Lower lobe of right lung (tissue), 2 donors: ENCODE results near the gene DDX5. TPM values are rescaled to one million over a fixed set of nuclear protein-coding genes. Genes with fewer than 3 reads are reported as not detected.

ENCODE experiments used
- ATAC-seq, 2 donors: fragments of 200-7000 bp; cut with Tn5 transposase; one replicate each; pipeline ENCODE4 v1.9.1; 2020 to 2022; ENCODE audit warnings: mild to moderate bottlenecking in 2 of 2, moderate library complexity in 2 of 2
- DNase-seq: peaks from one replicate; pipeline ENCODE4 v3.0.0-alpha.2; 2020
- H3K27ac ChIP-seq: fragments of 200-600 bp; one replicate; pipeline ENCODE4 v1.8.0; 2022
- H3K27me3 ChIP-seq: fragments of 200-600 bp; one replicate; pipeline ENCODE4 v1.8.0; 2022; ENCODE audit warnings: low read depth
- H3K36me3 ChIP-seq: fragments of 200-600 bp; one replicate; pipeline ENCODE4 v1.8.0; 2022; ENCODE audit warnings: mild to moderate bottlenecking
- H3K4me1 ChIP-seq: fragments of 200-600 bp; one replicate; pipeline ENCODE4 v1.8.0; 2022
- H3K4me3 ChIP-seq: fragments of 200-600 bp; one replicate; pipeline ENCODE4 v1.8.0; 2022; ENCODE audit warnings: mild to moderate bottlenecking
- H3K9me3 ChIP-seq: fragments of 200-600 bp; one replicate; pipeline ENCODE4 v1.8.0; 2022
- CTCF ChIP-seq: fragments of 200-600 bp; IDR thresholded peaks from one replicate; pipeline ENCODE4 v1.8.0; 2022; ENCODE audit warnings: antibody characterized with exemption, mild to moderate bottlenecking
- intact Hi-C: fragments of 100-400 bp; cut with DNase I; formaldehyde crosslinking; loops from one replicate; pipeline ENCODE4 v1.11.0; 2022
- microRNA-seq: library from miRNA; unstranded; fragments of <30 nt; microRNA quantifications from one replicate; pipeline ENCODE4 v1.2.0, GENCODE V29; 2020; ENCODE audit warnings: borderline number of aligned reads
- total RNA-seq: library from RNA; stranded (reverse); fragmentation: NEBNext Ultra II Directional; extraction: Animal tissue kit (Norgen Biotek cat#: 25700); gene quantifications from one replicate; pipeline ENCODE4 v1.2.1, GENCODE V29; 2021
- donor health status: DM: no; HTN: yes; CAD: no; lungs with severe emphysema.

DDX5 gene
- total RNA-seq, 1 donor from 2014 or later, result 964 TPM

DNA sequence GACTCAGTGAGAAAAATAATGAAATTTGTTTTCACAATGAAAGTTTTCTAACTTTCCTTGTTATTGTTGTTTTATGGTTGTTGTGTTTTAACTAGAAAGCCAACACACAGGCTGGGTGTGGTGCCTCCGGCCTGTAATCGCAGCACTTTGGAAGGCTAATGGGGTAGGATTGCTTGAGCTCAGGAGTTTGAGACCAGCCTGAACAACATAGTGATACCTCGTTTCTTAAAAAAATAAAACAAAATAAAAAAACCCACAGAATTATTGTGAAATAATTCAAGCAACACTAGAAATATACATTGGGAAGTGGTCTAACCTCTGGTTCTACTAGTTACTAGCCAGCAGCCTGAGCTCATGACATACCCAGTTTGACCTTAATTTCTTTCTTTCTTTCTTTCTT lies 56.5 kb downstream of the DDX5 start:
- H3K4me3 ChIP-seq, result peak overlapping the region; percentile 10
- DNase-seq (no peak), ATAC-seq (peak; percentile 58 to 66)
- H3K4me1 ChIP-seq, result peaks cover 16% of the 10 kb centered on the region
- H3K27ac ChIP-seq, result peak overlapping the region; percentile 72
- no peaks in the 10 kb centered on the region for H3K36me3 ChIP-seq
- no peak for TF ChIP-seq CTCF
- intact Hi-C loops, result no loop called here
- H3K9me3 ChIP-seq, result no peaks in the 10 kb centered on the region
- no peaks in the 10 kb centered on the region for H3K27me3 ChIP-seq

DNA sequence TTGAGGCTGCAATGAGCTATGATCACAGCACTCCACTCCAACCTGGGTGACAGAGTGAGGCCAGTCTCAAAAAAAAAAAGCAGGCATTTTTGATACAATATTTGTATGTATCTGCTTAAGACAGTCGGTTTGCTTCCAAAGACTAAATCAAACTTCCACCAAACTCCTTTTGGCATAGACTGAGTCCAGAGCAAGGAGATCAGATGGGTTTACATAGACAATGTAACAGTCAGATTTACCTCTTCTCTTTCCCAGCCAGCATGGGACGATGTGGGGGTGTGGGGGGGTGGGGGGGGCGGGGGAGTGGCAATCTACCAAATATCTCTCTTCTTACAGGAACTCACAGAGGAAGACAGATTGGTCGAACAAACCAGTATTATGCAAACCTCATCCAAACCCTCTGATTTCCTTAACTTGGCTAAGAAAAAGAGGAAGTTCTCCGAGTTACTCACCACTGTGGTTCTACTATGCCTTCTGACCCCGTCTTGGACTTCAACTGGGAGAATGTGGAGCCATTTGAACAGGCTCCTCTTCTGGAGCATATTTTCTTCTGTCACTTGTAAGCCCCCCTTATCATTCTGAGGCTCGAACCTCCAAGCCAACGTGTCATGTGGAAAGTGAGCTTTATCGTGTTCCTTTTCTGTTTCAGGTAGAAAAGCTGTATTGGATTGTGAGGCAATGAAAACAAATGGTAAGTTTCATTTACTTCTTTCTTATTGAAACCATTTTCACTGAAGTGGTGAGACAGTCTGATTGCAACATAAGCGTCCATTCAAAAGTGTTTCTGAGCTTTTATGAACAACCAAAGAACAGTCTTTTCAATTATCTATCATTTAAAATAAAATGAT lies 57.2 kb downstream of the DDX5 start, which contains the start of gene MILR1:
TSS of gene MILR1 (plus strand) at position 451 of the 848 bp plus-strand sequence. CDS start at position 505, 54 bp downstream.
- intact Hi-C loops, result no loop called here
- Histone ChIP-seq H3K4me1 (peaks cover 16% of the 10 kb centered on the region), H3K36me3 (no peaks in the 10 kb centered on the region), H3K9me3 (no peaks in the 10 kb centered on the region), H3K27ac (peak within 1 kb of the TSS; percentile 72), H3K4me3 (peak within 1 kb of the TSS; percentile 10), H3K27me3 (no peaks in the 10 kb centered on the region)
- ATAC-seq (peak; percentile 94 to 95), DNase-seq (no peak)
- no peak for TF ChIP-seq CTCF

Small RNA genes within 50 kb of the gene (microRNA-seq; reads per million reads assigned to microRNA genes)
- 2.5 reads per million for gene MIR3064
- gene MIR5047, result not detected

Other genes starting within 250 kb of the DDX5 start
- gene TEX2, start 243.0 kb downstream of the DDX5 start, total RNA-seq, result 41.3 TPM
- 679 TPM for gene PECAM1, start 115.4 kb downstream of the DDX5 start, total RNA-seq
- 19.6 TPM for gene MILR1, start 57.2 kb downstream of the DDX5 start, total RNA-seq
- gene POLG2, start 9.2 kb downstream of the DDX5 start, total RNA-seq, result 12.0 TPM
- 34.2 TPM for gene CEP95, start 688 bp upstream of the DDX5 start, total RNA-seq
- 39.6 TPM for gene SMURF2, start 156.0 kb upstream of the DDX5 start, total RNA-seq